ENCODE measurements around the gene SKA1.

- TF ChIP-seq CTCF (conservative IDR thresholded peaks at IDR 0.05) (no peak), ZFX (IDR thresholded peaks at IDR 0.05) (no peak)
These were observed 36.7 kb upstream of the SKA1 start for GRCh38 chr18:50338122-50338521.
